Aorta (tissue), 5 donors: ENCODE measurements around the gene N4BP2L2. TPM values are rescaled to one million over a fixed set of nuclear protein-coding genes. Genes with fewer than 3 reads are reported as not detected.

ENCODE experiments used
- ATAC-seq: fragments of 200-7000 bp; cut with Tn5 transposase; one replicate; pipeline ENCODE4 v1.9.1; 2022; ENCODE audit warnings: moderate library complexity; ENCODE audit not compliant: low FRiP score
- DNase-seq, 2 donors: peaks; one replicate each; pipeline ENCODE4 v3.0.0-alpha.2; 2020
- H3K27ac ChIP-seq, 2 donors: one replicate each; pipeline ENCODE4 v1.5.1; 2013; ENCODE audit warnings: low read length in 2 of 2, mild to moderate bottlenecking in 2 of 2, moderate library complexity in 2 of 2, control low read depth in 1 of 2, inconsistent platforms in 1 of 2, low read depth in 1 of 2
- H3K27me3 ChIP-seq, 2 donors: one replicate each; pipeline ENCODE4 v1.6.1; 2013; ENCODE audit warnings: control low read depth in 1 of 2, low read length in 1 of 2, mild to moderate bottlenecking in 1 of 2, moderate library complexity in 1 of 2; ENCODE audit not compliant: insufficient read depth in 2 of 2, control insufficient read depth in 1 of 2
- H3K36me3 ChIP-seq, 2 donors: one replicate each; pipeline ENCODE4 v1.6.1; 2013; ENCODE audit warnings: control low read depth in 1 of 2, low read length in 1 of 2, mild to moderate bottlenecking in 1 of 2; ENCODE audit not compliant: insufficient read depth in 2 of 2, control insufficient read depth in 1 of 2
- H3K4me1 ChIP-seq, 2 donors: one replicate each; pipeline ENCODE4 v1.6.1; 2013; ENCODE audit warnings: low read length in 2 of 2, control low read depth in 1 of 2, mild to moderate bottlenecking in 1 of 2, moderate library complexity in 1 of 2; ENCODE audit not compliant: insufficient read depth in 2 of 2, control insufficient read depth in 1 of 2
- H3K4me3 ChIP-seq, 2 donors: one replicate each; pipeline ENCODE4 v1.5.1; 2013; ENCODE audit warnings: low read length in 2 of 2, control low read depth in 1 of 2, mild to moderate bottlenecking in 1 of 2
- H3K9me3 ChIP-seq: one replicate; pipeline ENCODE4 v1.6.1; 2013; ENCODE audit warnings: mild to moderate bottlenecking, low read length; ENCODE audit not compliant: control insufficient read depth
- WGBS, 2 donors: extraction: QIAGEN DNeasy Blood & Tissue Kit; methylation state at CpG; one replicate each; pipeline ENCODE4 v1.1.7; 2013; 5-methylcytosine and 5-hydroxymethylcytosine counted together
- intact Hi-C, 2 donors: fragments of 100-400 bp; cut with DNase I; formaldehyde crosslinking; loops; one replicate each; pipeline versions ENCODE4 v1.14.2 to v1.15.0; 2022
- polyA plus RNA-seq, 2 donors: library from polyadenylated mRNA; stranded (reverse); fragments of 200-250 nt; gene quantifications; one replicate each; pipeline ENCODE4 v1.2.3, GENCODE V29; 2013
- total RNA-seq, 2 donors: library from RNA; stranded (reverse); fragmentation: NEBNext Ultra II Directional; extraction: Animal tissue kit (Norgen Biotek cat#: 25700); gene quantifications; one replicate each; pipeline ENCODE4 v1.2.1, GENCODE V29; 2021
- donor health status: healthy with polysubstance abuse.
- donor health status: Bipolar disorder and iron deficiency.
- donor health status: DM: no; HTN: no; CAD: no.
- donor health status: DM: no; HTN: no; CAD: no.
- donor health status: DM: yes; HTN: yes; CAD: no.

The N4BP2L2 gene
- total and polyA plus RNA-seq, 4 donors, result 45.5 to 239 (median 153) TPM

DNA sequence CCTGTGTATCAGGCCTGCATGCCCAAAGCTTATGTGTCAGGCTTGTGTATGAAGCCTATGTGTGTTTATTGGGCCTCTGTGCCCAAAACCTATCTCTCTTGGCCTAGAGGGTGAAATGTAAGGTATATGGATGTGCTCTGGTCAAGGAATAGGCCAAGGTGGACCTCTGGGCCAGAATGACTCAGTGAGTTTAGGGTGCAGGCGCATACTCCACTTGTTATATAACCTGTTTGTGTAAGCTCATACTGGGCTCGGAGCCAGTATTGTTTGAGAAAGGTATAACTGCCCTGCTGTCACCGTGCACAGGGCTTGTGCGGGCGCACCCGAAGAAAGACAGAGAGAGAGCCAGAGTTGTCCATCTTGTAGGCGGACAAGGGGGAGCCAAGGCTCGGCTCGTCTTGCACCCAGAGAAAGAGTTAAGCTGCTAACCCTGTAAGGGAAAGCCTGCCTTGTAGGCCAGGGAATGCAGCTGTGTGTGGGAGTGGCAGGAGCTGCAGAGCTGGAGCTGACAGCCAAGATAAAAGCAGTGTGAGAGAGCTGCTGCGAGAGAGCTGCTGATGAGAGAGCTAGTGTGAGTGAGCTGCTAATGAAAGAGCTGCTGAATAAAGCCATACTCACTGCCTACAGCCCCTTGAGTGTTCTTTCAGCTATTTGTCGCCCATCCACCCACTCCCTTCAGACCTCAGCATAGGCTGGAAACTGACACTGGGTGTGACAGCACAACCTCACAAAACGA, 67.2 kb downstream of the N4BP2L2 start:
- no peak overlapping the region for H3K4me3 ChIP-seq
- no peak overlapping the region for H3K27ac ChIP-seq
- H3K36me3 ChIP-seq, result peaks cover 0 to 1% of the 10 kb centered on the region in 2 donors
- no peaks in the 10 kb centered on the region for H3K9me3 ChIP-seq
- peak; percentile 55 for ATAC-seq
- H3K27me3 ChIP-seq, result no peaks in the 10 kb centered on the region
- 58 to 60% methylated on average over 12 of the region's 12 CpGs for WGBS, 2 donors
- DNase-seq, result no peak
- intact Hi-C loops, result no loop called here
- no peaks in the 10 kb centered on the region for H3K4me1 ChIP-seq

DNA sequence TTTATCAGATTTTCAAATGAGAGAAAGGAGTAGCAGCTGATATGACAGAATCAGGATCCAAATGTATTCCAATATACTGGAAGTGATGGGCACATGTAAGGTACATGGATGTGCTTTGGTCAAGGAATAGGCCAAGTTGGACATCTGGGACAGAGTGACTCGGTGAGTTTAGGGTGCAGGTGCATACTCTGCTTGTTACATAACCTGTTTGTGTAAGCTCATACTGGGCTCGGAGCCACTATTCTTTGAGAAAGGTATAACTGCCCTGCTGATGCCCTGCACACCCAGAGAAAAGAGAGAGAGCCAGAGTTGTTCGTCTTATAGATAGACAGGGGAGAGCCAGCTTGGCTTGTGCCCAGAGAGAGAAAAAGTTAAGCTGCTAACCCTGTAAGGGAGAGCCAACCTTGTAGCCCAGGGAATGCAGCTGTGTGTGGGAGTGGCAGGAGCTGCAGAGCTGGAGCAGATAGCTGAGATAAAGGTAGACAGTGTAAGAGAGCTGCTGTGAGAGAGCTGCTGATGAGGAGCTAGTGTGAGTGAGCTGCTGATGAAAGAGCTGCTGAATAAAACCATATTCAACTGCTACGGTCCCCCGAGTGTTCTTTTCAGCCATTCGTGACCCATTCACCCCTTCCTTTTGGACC, 70.0 kb downstream of the N4BP2L2 start:
- WGBS, 2 donors, result 82 to 83% methylated on average over 6 of the region's 6 CpGs
- H3K9me3 ChIP-seq, result no peaks in the 10 kb centered on the region
- no peak overlapping the region for H3K27ac ChIP-seq
- ATAC-seq (no peak), DNase-seq (no peak)
- H3K4me3 ChIP-seq, result no peak overlapping the region
- intact Hi-C loops, result no loop called here
- no peaks in the 10 kb centered on the region for H3K27me3 ChIP-seq
- peaks cover 0 to 1% of the 10 kb centered on the region in 2 donors for H3K36me3 ChIP-seq
- H3K4me1 ChIP-seq, result no peaks in the 10 kb centered on the region

DNA sequence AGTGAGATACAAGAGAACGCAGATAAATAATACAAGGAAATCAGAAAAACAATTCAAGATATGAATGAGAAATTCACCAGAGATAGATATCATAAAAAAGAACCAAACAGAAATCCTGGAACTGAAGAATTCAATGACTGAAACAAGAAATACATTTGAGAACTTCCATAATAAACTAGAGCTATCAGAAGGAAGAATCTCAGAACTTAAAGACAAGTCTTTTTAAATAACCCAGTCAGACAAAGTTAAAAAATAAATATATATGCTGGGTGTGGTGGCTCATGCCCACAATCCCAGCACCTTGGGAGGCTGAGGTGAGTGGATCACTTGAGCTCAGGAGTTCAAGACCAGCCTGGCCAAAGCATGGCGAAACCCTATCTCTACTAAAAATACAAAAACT, 82.0 kb downstream of the N4BP2L2 start:
- intact Hi-C loops, result no loop called here
- DNase-seq, result no peak
- Histone ChIP-seq H3K36me3 (peaks cover 1 to 3% of the 10 kb centered on the region in 2 donors), H3K27ac (no peak overlapping the region), H3K9me3 (peaks cover 3% of the 10 kb centered on the region), H3K4me1 (no peaks in the 10 kb centered on the region), H3K27me3 (no peaks in the 10 kb centered on the region), H3K4me3 (no peak overlapping the region)
- 93 to 100% methylated on average over 2 of the region's 2 CpGs for WGBS, 2 donors
- no peak for ATAC-seq

DNA sequence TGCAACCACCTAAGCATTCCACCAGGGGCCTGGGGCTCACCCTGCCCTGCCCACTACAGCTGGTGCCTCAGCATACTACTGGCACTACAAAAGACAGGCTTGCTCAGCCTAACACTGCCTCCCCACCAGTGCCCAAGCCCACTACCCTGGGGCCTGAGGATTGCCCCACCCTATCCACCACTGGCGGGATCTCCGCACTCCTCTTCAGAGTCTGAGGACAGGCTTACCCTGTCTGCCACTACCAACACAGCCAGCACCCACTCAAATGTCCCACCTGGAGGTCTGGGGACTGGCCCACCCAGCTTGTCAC, 83.0 kb downstream of the N4BP2L2 start:
- Histone ChIP-seq H3K27me3 (no peaks in the 10 kb centered on the region), H3K4me1 (no peaks in the 10 kb centered on the region), H3K9me3 (peaks cover 2% of the 10 kb centered on the region), H3K36me3 (peaks cover 0 to 3% of the 10 kb centered on the region in 2 donors), H3K27ac (no peak overlapping the region), H3K4me3 (no peak overlapping the region)
- WGBS, 2 donors, result 99 to 100% methylated on average over 2 of the region's 2 CpGs
- intact Hi-C loops, result no loop called here
- DNase-seq (no peak), ATAC-seq (no peak)

DNA sequence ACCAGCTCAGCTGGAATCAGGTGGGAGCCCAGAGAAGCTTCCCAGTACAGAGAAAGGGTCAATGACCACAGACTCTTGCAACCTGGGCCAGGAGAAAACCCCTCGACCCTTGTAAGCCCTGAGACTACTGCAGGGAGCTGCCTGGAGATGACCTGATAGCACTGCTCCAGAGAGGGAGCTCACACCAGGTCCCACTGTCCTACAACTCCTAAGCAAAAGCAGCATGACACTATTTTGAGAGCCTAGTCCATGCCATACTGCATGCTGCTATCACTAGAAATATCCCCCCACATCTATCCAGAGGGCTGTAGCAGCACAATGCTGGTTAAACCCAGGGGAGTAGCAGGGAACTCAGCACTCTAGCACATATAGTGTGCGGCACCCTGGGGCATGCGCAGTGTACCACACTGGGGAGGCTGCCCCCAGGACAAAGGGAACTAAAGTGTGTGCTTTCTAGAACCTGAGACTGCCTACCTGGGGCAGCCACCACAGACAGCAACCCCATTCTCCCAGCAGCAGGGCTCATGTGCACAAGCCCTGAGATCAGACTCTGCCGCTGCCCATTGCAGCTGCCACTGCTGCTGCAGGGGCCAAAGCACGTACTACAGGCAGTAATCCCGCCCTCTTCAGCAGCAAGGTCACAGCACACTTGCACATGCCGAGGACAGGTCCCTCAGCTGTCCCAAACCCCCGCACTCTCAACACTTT, 83.6 kb downstream of the N4BP2L2 start:
- no peak overlapping the region for H3K4me3 ChIP-seq
- H3K27ac ChIP-seq, result no peak overlapping the region
- no peaks in the 10 kb centered on the region for H3K27me3 ChIP-seq
- intact Hi-C loops, result no loop called here
- ATAC-seq, result peak; percentile 15
- H3K9me3 ChIP-seq, result peaks cover 2% of the 10 kb centered on the region
- 92 to 93% methylated on average over 8 of the region's 8 CpGs for WGBS, 2 donors
- peaks cover 0 to 3% of the 10 kb centered on the region in 2 donors for H3K36me3 ChIP-seq
- no peaks in the 10 kb centered on the region for H3K4me1 ChIP-seq
- DNase-seq, result no peak

DNA sequence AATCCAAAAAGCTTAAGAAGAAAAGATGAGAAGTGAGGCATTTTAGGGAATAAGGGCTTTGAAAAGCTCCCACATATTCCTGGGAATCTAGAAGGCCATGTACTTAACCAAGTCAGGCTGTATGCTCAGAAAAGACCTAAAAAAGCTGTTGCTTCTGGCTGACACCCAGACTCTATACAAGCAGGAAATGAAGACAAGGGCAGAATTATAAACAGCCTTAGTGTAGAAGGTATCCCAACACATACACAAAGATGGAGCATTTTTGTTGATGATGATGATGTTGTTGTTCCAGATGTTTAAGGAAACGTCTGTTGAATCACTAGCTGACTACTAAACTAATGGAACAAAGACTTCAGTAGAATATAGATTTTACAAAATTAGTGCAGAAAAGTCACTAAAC, 84.6 kb downstream of the N4BP2L2 start:
- DNase-seq, result no peak
- Histone ChIP-seq H3K27ac (no peak overlapping the region), H3K27me3 (no peaks in the 10 kb centered on the region), H3K9me3 (peaks cover 2% of the 10 kb centered on the region), H3K4me1 (no peaks in the 10 kb centered on the region), H3K4me3 (no peak overlapping the region), H3K36me3 (peaks cover 0 to 3% of the 10 kb centered on the region in 2 donors)
- intact Hi-C loops, result no loop called here
- WGBS, 2 donors, result 62 to 69% methylated on average over 1 of the region's 1 CpG
- no peak for ATAC-seq

DNA sequence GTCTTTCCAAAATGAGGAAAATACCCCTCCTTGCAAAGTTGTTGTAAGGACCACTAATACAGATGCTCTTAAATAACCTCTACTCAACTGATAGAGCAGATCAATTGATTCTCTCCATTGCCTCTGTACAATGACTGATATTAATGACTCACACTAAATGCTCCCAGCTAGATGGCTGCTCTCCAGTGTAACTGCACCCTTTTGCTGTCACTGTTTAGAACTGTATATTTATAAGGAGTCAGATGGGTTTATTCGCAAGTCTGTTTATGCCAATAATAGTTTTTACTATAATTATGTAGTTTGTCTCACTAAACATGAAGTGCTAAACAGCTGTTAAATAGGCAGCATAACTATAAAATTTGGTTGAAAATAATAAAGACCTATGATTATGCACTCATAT, 89.6 kb downstream of the N4BP2L2 start:
- ATAC-seq (no peak), DNase-seq (no peak)
- intact Hi-C loops, result no loop called here
- 96 to 99% methylated on average over 1 of the region's 1 CpG for WGBS, 2 donors
- peaks cover 0 to 2% of the 10 kb centered on the region in 2 donors for H3K36me3 ChIP-seq
- H3K4me1 ChIP-seq, result no peaks in the 10 kb centered on the region
- H3K27me3 ChIP-seq, result no peaks in the 10 kb centered on the region
- H3K9me3 ChIP-seq, result no peaks in the 10 kb centered on the region
- no peak overlapping the region for H3K27ac ChIP-seq
- no peak overlapping the region for H3K4me3 ChIP-seq

DNA sequence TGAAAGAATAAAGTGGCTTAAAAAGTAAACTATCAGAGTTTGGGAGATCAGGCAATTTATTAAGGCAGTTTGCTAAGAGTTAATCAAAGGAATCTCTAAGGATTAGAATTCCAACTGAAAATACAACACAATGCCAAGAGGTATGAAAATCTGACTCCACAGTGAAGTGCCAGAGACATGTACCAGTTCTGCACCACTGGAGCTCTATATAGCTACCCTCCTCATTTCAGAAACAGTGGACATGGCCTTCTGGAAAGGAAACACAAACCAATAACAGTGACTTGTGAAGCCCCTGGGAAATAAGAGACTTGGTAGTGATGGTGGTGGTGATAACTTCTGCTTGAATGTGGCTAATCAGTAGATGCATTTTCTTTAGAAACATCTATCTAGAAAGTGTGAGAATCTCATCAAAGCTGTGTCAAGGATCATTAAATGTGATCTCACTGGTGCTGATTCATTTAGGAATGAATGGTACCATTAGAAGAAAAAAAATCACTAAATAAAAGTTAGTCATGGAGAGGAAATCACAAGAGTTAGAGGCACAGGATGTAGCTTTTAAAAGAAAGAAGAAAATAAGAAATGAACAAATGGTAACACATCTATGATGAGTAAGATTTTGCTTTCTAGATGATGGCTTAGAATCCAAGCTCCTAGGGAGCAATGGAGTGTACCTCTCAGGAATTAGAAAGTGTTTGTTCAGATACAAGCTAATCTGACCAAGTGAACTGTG, 90.5 kb downstream of the N4BP2L2 start:
- H3K4me1 ChIP-seq, result no peaks in the 10 kb centered on the region
- H3K36me3 ChIP-seq, result no peaks in the 10 kb centered on the region
- no peak overlapping the region for H3K4me3 ChIP-seq
- intact Hi-C loops, result no loop called here
- ATAC-seq (no peak), DNase-seq (no peak)
- H3K27me3 ChIP-seq, result no peaks in the 10 kb centered on the region
- no peak overlapping the region for H3K27ac ChIP-seq
- no peaks in the 10 kb centered on the region for H3K9me3 ChIP-seq
